Mesothelial cell of epicardium (in vitro differentiated cells): ENCODE results near the gene RASGRP2. TPM values are rescaled to one million over a fixed set of nuclear protein-coding genes. Genes with fewer than 3 reads are reported as not detected.

Experiments
- DNase-seq, 2 experiments: peaks; one replicate each; pipeline ENCODE4 v3.0.0; 2021; ENCODE audit warnings: low spot score in 2 of 2; ENCODE audit not compliant: unreplicated experiment in 2 of 2
- H3K27ac Mint-ChIP-seq: 2 replicates; pipeline ENCODE4 v1.8.0; 2021; ENCODE audit warnings: mixed read lengths
- H3K27me3 Mint-ChIP-seq: 2 replicates; pipeline ENCODE4 v1.8.0; 2021; ENCODE audit warnings: low read depth, mixed read lengths
- H3K36me3 Mint-ChIP-seq: 2 replicates; pipeline ENCODE4 v1.8.0; 2021; ENCODE audit warnings: mixed read lengths
- H3K4me1 Mint-ChIP-seq: 2 replicates; pipeline ENCODE4 v1.8.0; 2021; ENCODE audit warnings: mixed read lengths
- H3K4me3 Mint-ChIP-seq: 2 replicates; pipeline ENCODE4 v1.8.0; 2021; ENCODE audit warnings: mild to moderate bottlenecking, moderate library complexity, mixed read lengths
- H3K9me3 Mint-ChIP-seq: 2 replicates; pipeline ENCODE4 v1.8.0; 2021; ENCODE audit warnings: mixed read lengths
- CTCF ChIP-seq: fragments of 200-600 bp; sonication (generic); IDR thresholded peaks from one replicate; pipeline ENCODE4 v1.5.0; 2021; ENCODE audit warnings: antibody characterized with exemption; ENCODE audit not compliant: unreplicated experiment
- total RNA-seq: library from RNA; stranded (reverse); gene quantifications from 3 replicates; pipeline ENCODE4 v1.2.1, GENCODE V29; 2021

RASGRP2 gene
- total RNA-seq, 1 donor from 2014 or later = 1.4 TPM

- DNase-seq = no peak
- no peak overlapping the region for H3K27ac Mint-ChIP-seq
- H3K4me1 Mint-ChIP-seq = peaks cover 7% of the 10 kb centered on the region
- H3K36me3 Mint-ChIP-seq = no peaks in the 10 kb centered on the region
- no peak for TF ChIP-seq CTCF
- H3K27me3 Mint-ChIP-seq = peaks cover 89% of the 10 kb centered on the region
- H3K9me3 Mint-ChIP-seq = no peaks in the 10 kb centered on the region
- H3K4me3 Mint-ChIP-seq = no peak overlapping the region
Measured at GRCh38 chr11:64715110-64715509, 28.8 kb downstream of the RASGRP2 start.

GRCh38 chr11:64714666-64715065, 29.3 kb downstream of the RASGRP2 start:
- Mint-ChIP-seq H3K36me3 (no peaks in the 10 kb centered on the region), H3K9me3 (no peaks in the 10 kb centered on the region), H3K27me3 (peaks cover 89% of the 10 kb centered on the region), H3K4me1 (peaks cover 7% of the 10 kb centered on the region), H3K27ac (no peak overlapping the region), H3K4me3 (no peak overlapping the region)
- no peak for TF ChIP-seq CTCF
- DNase-seq = no peak

- peaks cover 89% of the 10 kb centered on the region for H3K27me3 Mint-ChIP-seq
- H3K4me3 Mint-ChIP-seq = no peak overlapping the region
- no peaks in the 10 kb centered on the region for H3K9me3 Mint-ChIP-seq
- H3K4me1 Mint-ChIP-seq = peaks cover 7% of the 10 kb centered on the region
- no peak overlapping the region for H3K27ac Mint-ChIP-seq
- H3K36me3 Mint-ChIP-seq = no peaks in the 10 kb centered on the region
- TF ChIP-seq CTCF = no peak
- DNase-seq = no peak
Measured at GRCh38 chr11:64713781-64714363, 30.1 kb downstream of the RASGRP2 start.

- Mint-ChIP-seq H3K36me3 (no peaks in the 10 kb centered on the region), H3K27me3 (peaks cover 87% of the 10 kb centered on the region), H3K4me1 (peaks cover 7% of the 10 kb centered on the region), H3K27ac (no peak overlapping the region), H3K9me3 (no peaks in the 10 kb centered on the region), H3K4me3 (no peak overlapping the region)
- TF ChIP-seq CTCF = no peak
- DNase-seq = peak; percentile 69 to 78
Measured at GRCh38 chr11:64713016-64713707, 30.8 kb downstream of the RASGRP2 start.

GRCh38 chr11:64712430-64713015, 31.4 kb downstream of the RASGRP2 start:
- H3K4me1 Mint-ChIP-seq = peaks cover 7% of the 10 kb centered on the region
- no peaks in the 10 kb centered on the region for H3K9me3 Mint-ChIP-seq
- DNase-seq = no peak
- TF ChIP-seq CTCF = no peak
- H3K4me3 Mint-ChIP-seq = no peak overlapping the region
- no peaks in the 10 kb centered on the region for H3K36me3 Mint-ChIP-seq
- H3K27me3 Mint-ChIP-seq = peaks cover 87% of the 10 kb centered on the region
- no peak overlapping the region for H3K27ac Mint-ChIP-seq
